GM20431 (cell line): ENCODE results near the gene PROKR1.

ENCODE experiments used
- in situ Hi-C: fragments of 300-500 bp; cut with MseI, MboI; formaldehyde crosslinking; loops from one replicate; pipeline ENCODE4 v1.15.0; 2020; ENCODE audit warnings: low sequenced_read_pairs; ENCODE audit not compliant: unreplicated experiment

The PROKR1 gene

DNA sequence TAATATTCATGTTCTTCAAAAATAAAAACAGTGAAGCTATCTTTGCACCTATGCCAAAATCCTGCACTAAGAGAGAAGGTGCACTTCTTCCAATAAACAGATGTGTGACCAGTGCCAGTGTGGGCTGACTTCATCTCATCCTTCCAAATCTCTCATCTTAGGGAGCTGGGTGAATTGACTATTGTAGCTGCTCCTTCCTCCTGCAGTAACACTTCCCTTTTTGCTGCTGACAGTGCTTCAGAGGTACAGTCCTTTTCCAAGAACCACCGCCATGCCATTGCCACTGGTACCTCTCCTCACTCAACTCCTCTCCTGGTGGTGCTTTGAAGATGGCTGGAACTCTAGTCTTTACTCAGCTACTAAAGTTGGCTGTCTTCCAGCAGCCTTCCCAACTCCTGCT lies 49.1 kb downstream of the PROKR1 start:
- in situ Hi-C loops: no loop called here

DNA sequence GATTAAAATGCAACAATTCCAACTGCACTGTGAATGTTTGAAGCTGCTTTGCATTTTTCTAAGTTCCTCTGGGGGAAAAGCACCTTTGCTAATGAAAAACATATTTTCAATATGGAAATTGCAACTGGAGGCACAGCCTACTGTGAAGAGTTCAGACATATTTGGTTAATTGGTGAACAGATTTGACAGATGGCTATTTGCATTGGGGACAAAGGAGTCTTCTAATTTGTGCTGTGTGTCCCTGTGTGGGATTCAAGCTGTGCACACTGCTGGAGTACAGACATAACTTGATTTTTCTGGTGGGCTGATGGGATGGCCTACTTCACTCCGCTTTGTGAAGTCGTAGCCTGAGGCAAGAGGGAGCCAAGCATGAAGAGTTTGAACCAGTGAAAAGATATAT lies 50.6 kb downstream of the PROKR1 start:
- in situ Hi-C loops: no loop called here

DNA sequence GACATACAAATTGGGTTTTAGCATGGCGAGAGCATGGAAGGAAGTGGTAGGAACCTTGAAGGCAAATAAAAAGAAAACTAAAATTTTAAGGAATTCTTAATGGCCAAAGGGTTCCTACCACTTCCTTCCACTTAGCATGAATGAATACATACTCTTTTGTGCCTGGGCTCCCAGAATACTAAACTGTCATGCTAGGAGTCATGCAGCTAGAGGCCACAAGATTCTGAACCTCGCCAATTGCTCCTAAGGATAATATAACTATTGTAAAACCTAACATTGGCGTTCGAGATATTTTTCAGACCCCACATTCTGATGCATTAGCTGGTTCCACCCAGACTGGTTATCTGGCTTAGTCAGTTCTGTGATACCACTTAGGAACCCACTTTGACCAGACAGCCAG lies 52.6 kb downstream of the PROKR1 start:
- in situ Hi-C loops: no loop called here

DNA sequence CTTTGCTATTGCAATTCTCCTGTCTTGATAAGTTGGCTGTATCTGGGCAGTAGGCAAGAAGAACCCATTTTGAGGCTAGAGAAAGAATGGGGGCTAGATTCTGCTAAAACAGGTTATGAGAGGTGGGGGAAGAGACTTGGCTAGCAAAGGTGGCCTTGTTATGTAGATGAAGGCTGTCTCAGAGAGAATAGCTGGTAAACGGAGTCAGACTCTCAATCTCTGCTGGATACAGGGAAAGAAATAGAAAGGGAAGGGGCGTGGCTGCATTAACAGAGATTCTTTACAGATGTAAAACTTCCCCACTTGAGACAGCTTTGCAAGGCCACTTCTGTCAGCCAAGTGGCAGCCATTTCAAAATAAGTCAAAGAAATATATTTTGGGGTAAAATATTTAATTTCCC lies 53.2 kb downstream of the PROKR1 start:
- in situ Hi-C loops: no loop called here

DNA sequence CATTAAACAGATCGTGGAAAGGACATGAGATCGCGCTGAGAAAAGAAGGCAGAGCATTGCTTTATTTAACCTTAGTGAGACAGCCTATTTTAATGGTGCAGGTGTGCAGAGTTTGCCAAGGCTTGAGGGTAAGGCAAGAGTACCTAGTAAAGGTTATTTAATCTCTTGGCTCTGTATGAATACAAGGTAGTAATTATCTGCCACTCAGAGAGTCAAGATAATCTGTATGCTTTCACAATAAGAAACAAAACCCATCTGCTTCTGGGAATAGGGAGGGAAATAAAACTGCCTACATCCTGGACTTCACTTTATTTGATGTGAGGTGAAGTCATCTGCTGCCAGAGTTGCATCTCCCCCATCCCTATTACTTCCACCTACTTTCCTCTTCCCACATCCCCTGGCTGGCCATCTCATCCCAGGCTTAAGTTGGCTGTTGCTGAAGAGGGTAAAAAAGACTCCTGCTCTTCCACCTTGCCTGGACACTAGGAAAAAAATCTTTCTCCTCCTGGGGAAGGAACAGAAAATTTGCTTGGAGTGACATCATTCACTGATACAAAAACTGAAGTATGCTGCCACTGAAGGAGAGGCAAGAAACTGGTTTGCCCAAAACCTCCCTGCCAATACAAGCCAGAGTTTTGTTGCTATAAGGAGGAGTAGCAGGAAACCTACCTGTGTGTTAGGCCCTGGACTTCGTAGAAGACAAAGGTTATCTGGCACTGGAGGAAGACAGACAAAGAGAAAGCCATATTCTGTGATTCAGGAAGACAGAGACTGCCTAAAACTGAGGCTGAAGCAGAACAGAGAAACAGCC lies 55.4 kb downstream of the PROKR1 start:
- in situ Hi-C loops: no loop called here

DNA sequence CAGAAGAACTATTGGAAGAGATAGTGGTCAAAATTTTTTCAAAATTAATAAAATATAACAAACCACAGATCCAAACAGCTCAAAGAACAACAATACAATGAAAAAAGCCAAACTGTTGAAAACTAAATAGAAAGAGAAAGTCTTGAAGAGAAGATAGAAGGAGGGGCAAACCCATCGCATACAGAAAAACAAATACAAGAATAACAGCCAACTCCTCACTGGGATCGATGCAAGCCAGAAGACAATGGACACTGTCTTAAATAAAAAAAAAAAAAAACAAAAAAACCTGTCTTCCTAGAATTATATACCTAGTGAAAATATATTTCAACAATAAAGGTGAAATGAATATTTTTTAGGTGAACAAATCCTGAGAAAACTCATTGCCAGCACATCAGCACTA lies 57.2 kb downstream of the PROKR1 start:
- in situ Hi-C loops: loop anchor here (25.0 kb wide), 1 partner anchor 238 kb away; the partner anchor contains the start of genes APLF and FBXO48

DNA sequence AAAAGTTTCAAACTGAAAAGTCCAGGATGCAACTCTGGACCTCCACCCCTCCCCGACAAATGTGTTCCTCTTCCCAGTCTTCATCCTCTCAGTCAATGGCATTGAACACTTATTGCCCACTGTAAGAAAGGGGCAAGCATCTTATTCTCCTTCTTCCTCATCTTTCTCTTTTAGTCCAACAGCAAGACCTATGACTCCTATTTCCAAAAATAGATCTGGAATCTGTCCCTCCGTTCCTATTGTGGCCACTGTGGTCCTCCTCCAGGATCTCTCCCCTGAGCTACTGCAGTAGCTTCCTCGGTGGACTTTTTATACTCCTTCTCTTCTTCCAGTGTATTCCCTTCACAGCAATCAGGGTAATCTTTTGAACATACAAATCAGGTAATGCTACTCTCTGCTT lies 63.3 kb downstream of the PROKR1 start:
- in situ Hi-C loops: loop anchor here (25.0 kb wide), 1 partner anchor 244 kb away; the partner anchor contains the start of genes APLF and FBXO48
